ENCODE measurements around the gene NHS.

NHS gene

DNA sequence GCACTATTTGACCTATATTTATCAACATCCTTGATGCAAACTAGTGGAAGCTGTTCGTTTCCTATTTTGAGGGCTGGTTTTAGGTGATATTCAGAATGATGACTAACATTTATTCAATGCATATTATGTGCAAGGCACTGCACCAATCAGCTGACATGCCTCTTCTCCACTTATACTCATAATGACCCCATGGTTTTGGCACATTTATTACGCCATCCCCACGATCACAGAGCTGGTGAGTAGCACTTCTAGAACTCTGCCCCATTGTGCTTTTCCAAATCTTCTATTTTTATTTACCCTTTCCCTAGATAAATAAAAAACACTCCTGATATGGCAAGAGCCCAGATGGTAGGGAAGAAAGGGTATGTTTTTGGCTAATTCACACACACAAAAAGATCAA is 375.4 kb downstream of the NHS start:
- Mint-ChIP-seq H3K9me3 (no peaks in the 10 kb centered on the region), H3K27me3 (peaks cover 0 to 11% of the 10 kb centered on the region in 2 donors), H3K4me3 (no peak overlapping the region), H3K36me3 (ENCODE audit: insufficient read depth) (peaks cover 3% of the 10 kb centered on the region), H3K27ac (no peak overlapping the region), H3K4me1 (ENCODE audit: low read depth in 2 of 2) (no peaks in the 10 kb centered on the region)
- DNase-seq = no peak
- ATAC-seq (replicated peaks) = no peak

DNA sequence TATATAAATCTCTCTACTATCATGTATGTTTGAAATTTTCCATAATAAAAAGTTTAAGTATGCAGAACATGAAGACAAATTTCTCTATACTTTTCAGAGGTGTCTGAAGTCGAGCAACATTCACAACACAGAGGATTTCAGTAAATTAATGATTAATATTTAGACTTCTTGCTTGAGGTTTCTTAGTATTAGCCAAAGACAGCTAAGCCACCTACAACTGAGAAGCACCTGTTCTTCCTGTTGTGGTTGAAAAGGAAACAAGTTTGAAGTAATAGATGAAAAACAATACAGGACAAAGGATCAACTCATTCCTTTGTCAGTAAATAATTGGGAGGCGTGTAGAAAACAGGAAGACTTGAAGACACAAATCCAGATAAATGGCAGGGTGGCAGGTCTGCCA is 383.4 kb downstream of the NHS start:
- no peaks in the 10 kb centered on the region for H3K36me3 Mint-ChIP-seq (ENCODE audit: insufficient read depth)
- H3K4me3 Mint-ChIP-seq = no peak overlapping the region
- no peaks in the 10 kb centered on the region for H3K4me1 Mint-ChIP-seq (ENCODE audit: low read depth in 2 of 2)
- H3K27ac Mint-ChIP-seq = no peak overlapping the region
- H3K9me3 Mint-ChIP-seq = no peaks in the 10 kb centered on the region
- no peak for ATAC-seq (replicated peaks)
- DNase-seq = no peak
- H3K27me3 Mint-ChIP-seq = no peaks in the 10 kb centered on the region

GRCh38 chrX:17759990-17760389 is 385.0 kb downstream of the NHS start:
- ATAC-seq (replicated peaks) = no peak
- Mint-ChIP-seq H3K36me3 (ENCODE audit: insufficient read depth) (no peaks in the 10 kb centered on the region), H3K4me1 (ENCODE audit: low read depth in 2 of 2) (no peaks in the 10 kb centered on the region), H3K4me3 (no peak overlapping the region), H3K27ac (no peak overlapping the region), H3K27me3 (no peaks in the 10 kb centered on the region), H3K9me3 (no peaks in the 10 kb centered on the region)
- no peak for DNase-seq

DNA sequence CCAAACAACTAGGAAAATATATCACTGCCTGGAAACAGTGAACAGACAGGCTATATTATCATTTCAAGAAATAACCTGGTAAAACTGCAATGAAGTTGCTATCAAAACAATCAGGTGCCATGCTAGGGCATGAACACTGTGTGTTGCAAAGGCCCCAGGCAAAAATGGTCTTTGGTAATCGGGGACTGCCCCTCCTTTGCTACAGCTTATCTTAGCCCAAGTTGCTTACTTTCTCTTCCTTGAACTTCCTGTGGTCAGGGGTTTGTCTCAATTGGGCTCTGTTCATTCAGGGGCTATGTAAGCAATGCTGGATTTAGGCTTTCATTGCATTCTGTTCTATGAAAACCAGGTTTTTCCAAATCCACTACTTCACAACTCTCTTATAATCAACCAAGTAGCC is 392.7 kb downstream of the NHS start:
- Mint-ChIP-seq H3K36me3 (ENCODE audit: insufficient read depth) (no peaks in the 10 kb centered on the region), H3K4me1 (ENCODE audit: low read depth in 2 of 2) (no peaks in the 10 kb centered on the region), H3K27ac (no peak overlapping the region), H3K4me3 (no peak overlapping the region), H3K27me3 (no peaks in the 10 kb centered on the region), H3K9me3 (no peaks in the 10 kb centered on the region)
- ATAC-seq (replicated peaks) (no peak), DNase-seq (no peak)

- H3K27me3 Mint-ChIP-seq = no peaks in the 10 kb centered on the region
- H3K4me1 Mint-ChIP-seq (ENCODE audit: low read depth in 2 of 2) = no peaks in the 10 kb centered on the region
- H3K36me3 Mint-ChIP-seq (ENCODE audit: insufficient read depth) = no peaks in the 10 kb centered on the region
- ATAC-seq (replicated peaks) (no peak), DNase-seq (no peak)
- H3K9me3 Mint-ChIP-seq = no peaks in the 10 kb centered on the region
- H3K4me3 Mint-ChIP-seq = no peak overlapping the region
- H3K27ac Mint-ChIP-seq = no peak overlapping the region
These were observed 394.0 kb downstream of the NHS start for GRCh38 chrX:17768997-17769396.

- DNase-seq = no peak
- peak; percentile 22 for ATAC-seq (replicated peaks)
- no peaks in the 10 kb centered on the region for H3K36me3 Mint-ChIP-seq (ENCODE audit: insufficient read depth)
These were observed 394.8 kb downstream of the NHS start for GRCh38 chrX:17769701-17770269.

GRCh38 chrX:17773221-17773876 is 398.3 kb downstream of the NHS start:
- H3K4me3 Mint-ChIP-seq = no peak overlapping the region
- ATAC-seq (replicated peaks) (no peak), DNase-seq (no peak)
- no peaks in the 10 kb centered on the region for H3K36me3 Mint-ChIP-seq (ENCODE audit: insufficient read depth)
- H3K9me3 Mint-ChIP-seq = peaks cover 0 to 1% of the 10 kb centered on the region in 2 donors
- no peak overlapping the region for H3K27ac Mint-ChIP-seq
- H3K4me1 Mint-ChIP-seq (ENCODE audit: low read depth in 2 of 2) = no peaks in the 10 kb centered on the region
- peaks cover 0 to 7% of the 10 kb centered on the region in 2 donors for H3K27me3 Mint-ChIP-seq

More at GRCh38 chrX:17769701-17770269, 394.8 kb downstream of the NHS start:
- Mint-ChIP-seq H3K27me3 (no peaks in the 10 kb centered on the region), H3K4me3 (no peak overlapping the region), H3K4me1 (ENCODE audit: low read depth in 2 of 2) (no peaks in the 10 kb centered on the region), H3K27ac (no peak overlapping the region), H3K9me3 (no peaks in the 10 kb centered on the region)

DNA sequence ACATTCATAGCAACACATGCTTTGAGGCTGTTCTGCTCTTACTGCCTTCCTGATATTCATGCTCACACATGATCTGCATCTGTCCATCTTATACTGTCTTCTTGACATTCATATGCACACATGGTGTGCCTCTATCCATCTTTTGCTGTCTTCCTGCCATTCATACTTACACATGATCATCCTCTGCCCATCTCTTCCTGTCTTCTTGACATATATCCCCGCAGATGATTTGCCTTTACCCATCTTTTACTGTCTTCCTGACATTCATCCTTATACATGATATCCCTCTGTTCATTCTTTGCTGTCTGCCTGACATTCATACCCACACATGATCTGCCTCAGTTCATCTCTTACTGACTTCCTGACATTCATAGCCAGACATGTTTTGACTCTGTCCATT is 399.1 kb downstream of the NHS start:
- no peak overlapping the region for H3K27ac Mint-ChIP-seq
- no peaks in the 10 kb centered on the region for H3K4me1 Mint-ChIP-seq (ENCODE audit: low read depth in 2 of 2)
- peaks cover 0 to 7% of the 10 kb centered on the region in 2 donors for H3K27me3 Mint-ChIP-seq
- no peaks in the 10 kb centered on the region for H3K36me3 Mint-ChIP-seq (ENCODE audit: insufficient read depth)
- peaks cover 0 to 1% of the 10 kb centered on the region in 2 donors for H3K9me3 Mint-ChIP-seq
- no peak overlapping the region for H3K4me3 Mint-ChIP-seq
- no peak for DNase-seq
- no peak for ATAC-seq (replicated peaks)

DNA sequence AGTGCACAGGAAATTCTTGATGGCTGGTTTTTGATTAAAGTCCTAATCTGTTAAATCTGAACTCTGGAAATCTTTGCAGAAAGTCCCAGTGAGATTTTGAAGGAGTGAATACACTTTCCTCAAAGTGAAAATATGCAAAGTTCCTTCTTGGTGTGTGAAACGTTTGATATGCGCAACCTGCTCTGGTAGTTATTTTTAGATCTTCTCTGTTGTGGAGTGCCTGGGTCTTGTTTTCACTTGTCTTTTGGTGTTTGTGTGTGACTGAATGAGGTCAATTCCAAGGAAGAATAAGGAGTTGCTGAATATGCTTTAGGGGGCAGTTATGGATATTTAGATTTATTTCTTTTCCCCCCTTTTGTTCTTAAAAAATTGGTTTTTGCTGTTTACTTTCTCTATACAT is 404.0 kb downstream of the NHS start:
- Mint-ChIP-seq H3K27ac (no peak overlapping the region), H3K9me3 (peaks cover 1 to 7% of the 10 kb centered on the region in 2 donors)

DNA sequence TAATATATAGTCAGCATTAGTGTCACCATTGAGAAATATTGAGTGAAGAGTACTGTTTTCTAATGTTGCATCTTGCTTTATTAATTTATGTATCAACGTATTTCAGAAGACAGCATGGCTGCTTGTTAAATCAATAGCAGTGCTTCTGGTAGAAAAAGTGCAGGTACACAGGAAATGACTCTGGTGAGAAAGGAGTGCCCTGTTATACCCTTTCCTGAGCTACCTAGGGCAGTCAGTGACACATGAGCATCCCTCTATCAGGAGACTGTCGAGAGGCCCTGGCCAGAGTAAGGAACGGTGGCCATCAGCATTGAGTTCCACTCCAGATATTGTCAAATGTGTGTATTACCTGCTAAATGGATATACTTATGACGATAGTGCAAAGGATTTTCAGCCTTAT is 404.4 kb downstream of the NHS start:
- Mint-ChIP-seq H3K4me1 (ENCODE audit: low read depth in 2 of 2) (no peaks in the 10 kb centered on the region), H3K27ac (no peak overlapping the region), H3K36me3 (ENCODE audit: insufficient read depth) (no peaks in the 10 kb centered on the region), H3K4me3 (no peak overlapping the region), H3K9me3 (peaks cover 1 to 7% of the 10 kb centered on the region in 2 donors), H3K27me3 (peaks cover 0 to 7% of the 10 kb centered on the region in 2 donors)
- DNase-seq (no peak), ATAC-seq (replicated peaks) (no peak)

More for the DNA sequence above, 404.0 kb downstream of the NHS start:
- H3K4me3 Mint-ChIP-seq = no peak overlapping the region
- no peaks in the 10 kb centered on the region for H3K4me1 Mint-ChIP-seq (ENCODE audit: low read depth in 2 of 2)
- DNase-seq = no peak
- no peak for ATAC-seq (replicated peaks)
- H3K27me3 Mint-ChIP-seq = peaks cover 0 to 7% of the 10 kb centered on the region in 2 donors
- H3K36me3 Mint-ChIP-seq (ENCODE audit: insufficient read depth) = no peaks in the 10 kb centered on the region

All from effector memory CD8-positive, alpha-beta T cell (primary cell).